PFSK-1 (cell line): Measurements from ENCODE around the gene ZNF655.

Experiments
- POLR2AphosphoS5 ChIP-seq: IDR thresholded peaks from 2 replicates; pipeline ENCODE4 v1.6.1; 2012; ENCODE audit warnings: low read depth, mild to moderate bottlenecking, control low read depth, low read length, moderate library complexity
- SIN3A ChIP-seq: IDR thresholded peaks from 2 replicates; pipeline ENCODE4 v1.6.1; 2012; ENCODE audit warnings: mild to moderate bottlenecking, low read length, moderate library complexity, borderline replicate concordance; ENCODE audit not compliant: insufficient read depth
- TAF1 ChIP-seq: IDR thresholded peaks from 2 replicates; pipeline ENCODE4 v1.6.1; 2012; ENCODE audit warnings: low read length, control low read depth, borderline replicate concordance; ENCODE audit not compliant: insufficient read depth
- TF ChIP-seq, protein P1 (sequence below), 2 experiments: IDR thresholded peaks; 2 replicates each; pipeline versions ENCODE4 v1.6.1 to v1.8.0; 2011 to 2012; ENCODE audit warnings: low read depth in 2 of 2, low read length in 2 of 2, control low read depth in 1 of 2, inconsistent platforms in 1 of 2, mild to moderate bottlenecking in 1 of 2, moderate library complexity in 1 of 2; ENCODE audit not compliant: insufficient read depth in 1 of 2

DNA sequence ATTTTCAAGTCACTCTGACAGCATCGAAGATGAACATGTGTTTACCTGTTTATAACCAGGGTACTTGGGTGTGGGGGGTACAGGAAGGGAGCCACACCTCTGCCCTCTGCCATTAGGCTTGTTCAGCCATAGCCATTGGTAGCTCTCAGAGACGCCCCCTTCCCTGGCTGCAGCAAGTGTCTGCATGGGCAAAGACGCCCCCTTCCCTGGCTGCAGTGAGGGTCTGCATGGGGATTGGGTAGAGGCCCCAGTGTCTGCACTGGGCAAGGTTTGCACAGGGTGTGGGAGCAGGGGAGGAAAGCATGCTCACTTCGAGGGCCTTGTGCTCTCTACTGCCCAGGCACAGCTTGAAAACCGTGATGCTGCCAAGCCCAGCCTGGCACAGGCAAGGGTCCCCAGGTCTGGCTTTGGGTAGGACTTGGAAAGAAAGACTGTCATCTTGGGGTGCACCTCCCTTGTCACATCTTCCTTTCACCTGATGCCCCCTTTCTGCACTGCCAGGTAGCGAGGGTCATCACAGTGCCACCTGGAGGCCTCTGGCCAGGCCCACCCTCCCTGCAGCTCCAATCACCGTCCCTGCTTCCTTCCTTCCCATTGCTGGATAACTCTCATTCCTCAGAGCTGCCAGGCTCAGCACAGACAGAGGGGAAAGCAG lies 43.3 kb downstream of the ZNF655 start:
- no peak for TF ChIP-seq TAF1
- no peak for TF ChIP-seq SIN3A
- TF ChIP-seq, protein P1, sequence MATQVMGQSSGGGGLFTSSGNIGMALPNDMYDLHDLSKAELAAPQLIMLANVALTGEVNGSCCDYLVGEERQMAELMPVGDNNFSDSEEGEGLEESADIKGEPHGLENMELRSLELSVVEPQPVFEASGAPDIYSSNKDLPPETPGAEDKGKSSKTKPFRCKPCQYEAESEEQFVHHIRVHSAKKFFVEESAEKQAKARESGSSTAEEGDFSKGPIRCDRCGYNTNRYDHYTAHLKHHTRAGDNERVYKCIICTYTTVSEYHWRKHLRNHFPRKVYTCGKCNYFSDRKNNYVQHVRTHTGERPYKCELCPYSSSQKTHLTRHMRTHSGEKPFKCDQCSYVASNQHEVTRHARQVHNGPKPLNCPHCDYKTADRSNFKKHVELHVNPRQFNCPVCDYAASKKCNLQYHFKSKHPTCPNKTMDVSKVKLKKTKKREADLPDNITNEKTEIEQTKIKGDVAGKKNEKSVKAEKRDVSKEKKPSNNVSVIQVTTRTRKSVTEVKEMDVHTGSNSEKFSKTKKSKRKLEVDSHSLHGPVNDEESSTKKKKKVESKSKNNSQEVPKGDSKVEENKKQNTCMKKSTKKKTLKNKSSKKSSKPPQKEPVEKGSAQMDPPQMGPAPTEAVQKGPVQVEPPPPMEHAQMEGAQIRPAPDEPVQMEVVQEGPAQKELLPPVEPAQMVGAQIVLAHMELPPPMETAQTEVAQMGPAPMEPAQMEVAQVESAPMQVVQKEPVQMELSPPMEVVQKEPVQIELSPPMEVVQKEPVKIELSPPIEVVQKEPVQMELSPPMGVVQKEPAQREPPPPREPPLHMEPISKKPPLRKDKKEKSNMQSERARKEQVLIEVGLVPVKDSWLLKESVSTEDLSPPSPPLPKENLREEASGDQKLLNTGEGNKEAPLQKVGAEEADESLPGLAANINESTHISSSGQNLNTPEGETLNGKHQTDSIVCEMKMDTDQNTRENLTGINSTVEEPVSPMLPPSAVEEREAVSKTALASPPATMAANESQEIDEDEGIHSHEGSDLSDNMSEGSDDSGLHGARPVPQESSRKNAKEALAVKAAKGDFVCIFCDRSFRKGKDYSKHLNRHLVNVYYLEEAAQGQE (IDR thresholded peaks at IDR 0.05; ENCODE audit: insufficient read depth in 1 of 2, low read depth in 2 of 2, low read length in 2 of 2) = no peak
- TF ChIP-seq POLR2AphosphoS5 = no peak
